ENCODE measurements around the gene HMX3. TPM values are rescaled to one million over a fixed set of nuclear protein-coding genes. Genes with fewer than 3 reads are reported as not detected.

Gene HMX3
- total RNA-seq, 1 experiment from 2014 or later = not detected

- H3K18ac ChIP-seq (ENCODE audit: insufficient read length, low read depth, low read length) = no peak overlapping the region
- Mint-ChIP-seq H3K9me3 (no peaks in the 10 kb centered on the region), H3K4me3 (no peak overlapping the region), H3K4me1 (peaks cover 0 to 4% of the 10 kb centered on the region in 2 experiments; a peak in 2 of 4 replicates), H3K36me3 (ENCODE audit: insufficient read depth in 1 of 3, low read depth in 3 of 3) (no peaks in the 10 kb centered on the region), H3K27ac (no peak overlapping the region), H3K27me3 (ENCODE audit: low read depth) (peaks cover 34% of the 10 kb centered on the region)
- no peak overlapping the region for H3K14ac ChIP-seq (ENCODE audit: insufficient read depth, low read length)
- no peak for TF ChIP-seq CTCF (conservative IDR thresholded peaks at IDR 0.05)
- no peak overlapping the region for H3T11ph ChIP-seq (ENCODE audit: low read length)
- H3K56ac ChIP-seq (ENCODE audit: insufficient read length, low read depth, low read length) = no peak overlapping the region
- H2AFZ ChIP-seq (ENCODE audit: low read length) = no peak overlapping the region
- no peak overlapping the region for H3K4ac ChIP-seq (ENCODE audit: low read depth, low read length)
- no peak overlapping the region for H2AK5ac ChIP-seq (ENCODE audit: insufficient read length, low read length)
- no peak overlapping the region for H2BK5ac ChIP-seq (ENCODE audit: insufficient read length, low read length)
- no peaks in the 10 kb centered on the region for H3K4me1 ChIP-seq (ENCODE audit: insufficient read depth, low read length)
- no peaks in the 10 kb centered on the region for H3K79me2 ChIP-seq (ENCODE audit: insufficient read depth, low read length)
- no peaks in the 10 kb centered on the region for H3K23me2 ChIP-seq (ENCODE audit: insufficient read length, low read depth, low read length, poor library complexity, severe bottlenecking)
- no peak overlapping the region for H3K23ac ChIP-seq (ENCODE audit: insufficient read length, low read depth, low read length)
- H2BK120ac ChIP-seq (ENCODE audit: low read depth, low read length, poor library complexity, severe bottlenecking) = no peak overlapping the region
- DNase-seq = no peak
- no peak overlapping the region for H3K4me2 ChIP-seq (ENCODE audit: insufficient read depth, insufficient read length, low read length)
- no peak overlapping the region for H4K91ac ChIP-seq (ENCODE audit: insufficient read length, low read depth, low read length)
- H4K8ac ChIP-seq (replicated peaks; ENCODE audit: insufficient read length, low read depth, low read length) = no peak overlapping the region
- no peaks in the 10 kb centered on the region for H3K79me1 ChIP-seq (ENCODE audit: insufficient read depth, low read depth, low read length, poor library complexity, severe bottlenecking)
- no peak overlapping the region for H3K9ac ChIP-seq (ENCODE audit: extremely low read depth, insufficient read length, low read length)
- H2BK15ac ChIP-seq (ENCODE audit: low read depth, low read length) = no peak overlapping the region
- H2BK20ac ChIP-seq (ENCODE audit: low read depth, low read length, poor library complexity, severe bottlenecking) = no peak overlapping the region
- H4K5ac ChIP-seq (ENCODE audit: insufficient read length, low read depth, low read length) = no peak overlapping the region
- no CpG with 5 or more reads among the region's 4 CpGs for WGBS (ENCODE audit: extremely low coverage, insufficient read length, low lambda C conversion rate)
- H3K27ac ChIP-seq (ENCODE audit: insufficient read length, low read depth, low read length) = no peak overlapping the region
- H2BK12ac ChIP-seq (ENCODE audit: insufficient read length, low read depth, low read length) = no peak overlapping the region
- no peaks in the 10 kb centered on the region for H3K9me3 ChIP-seq (ENCODE audit: control insufficient read depth, low read depth, low read length)
- no peaks in the 10 kb centered on the region for H3K27me3 ChIP-seq (ENCODE audit: insufficient read depth, low read length)
- H4K20me1 ChIP-seq (ENCODE audit: control insufficient read depth, insufficient read depth, insufficient read length) = no peaks in the 10 kb centered on the region
Measured at GRCh38 chr10:123093489-123093888, 42.3 kb upstream of the HMX3 start.
